ENCODE results near the gene PRICKLE4. TPM values are rescaled to one million over a fixed set of nuclear protein-coding genes. Genes with fewer than 3 reads are reported as not detected.

Gene PRICKLE4
- total and polyA plus RNA-seq, 2 of the 13 experiments (the other 11 are each of a cell fraction or from before 2014, with no cell fraction given) = 0.92 to 1.2 TPM

DNA sequence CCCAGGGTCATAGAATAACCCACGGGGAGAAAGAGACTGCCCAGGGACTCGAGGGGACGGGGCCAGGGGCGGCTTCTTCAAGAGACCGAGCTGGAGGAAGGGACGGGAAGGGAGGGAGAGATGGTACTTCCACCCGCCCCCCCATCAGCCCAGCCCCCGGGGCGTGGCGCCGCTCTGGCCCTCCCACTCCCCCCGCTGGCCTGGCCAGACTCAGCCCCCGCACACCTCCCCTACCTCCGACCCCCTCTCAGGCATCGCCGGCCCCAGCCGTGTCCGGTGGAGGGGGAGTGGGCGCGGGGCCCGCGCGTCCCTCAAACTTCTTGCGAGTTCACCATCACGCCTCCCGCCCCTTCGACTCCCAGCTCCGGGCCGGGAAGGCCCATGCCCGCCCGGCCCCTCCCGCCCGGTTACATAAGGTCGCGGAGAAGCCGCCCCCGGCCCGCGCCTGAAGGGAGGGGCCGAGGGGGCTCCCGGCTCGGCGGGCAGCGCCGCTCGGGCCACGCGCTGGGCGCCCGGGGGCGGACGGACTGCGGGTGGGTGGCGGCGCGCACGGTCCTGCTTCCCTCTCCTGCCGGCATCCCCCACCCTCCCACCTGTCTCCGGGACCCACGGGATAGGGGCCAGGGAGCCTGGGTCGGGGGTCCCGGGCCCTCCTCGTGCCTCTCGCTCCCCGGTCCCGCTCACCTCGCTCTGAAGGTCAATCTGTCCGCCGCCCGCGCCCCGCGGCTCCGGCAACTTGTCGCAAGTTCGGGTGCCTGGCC lies 45.7 kb upstream of the PRICKLE4 start (continued):
- TF ChIP-seq ZC3H13 (CRISPR knock-in tag; IDR thresholded peaks at IDR 0.05) = no peak
- TF ChIP-seq MNT (IDR thresholded peaks at IDR 0.05) = no peak
- no peak; the same call in 1 of the 2 replicates for TF ChIP-seq SP4 (CRISPR knock-in tag; IDR thresholded peaks at IDR 0.05)
- TF ChIP-seq XRCC5 (optimal IDR thresholded peaks at IDR 0.05; ENCODE audit: low read length) = no peak
- peak; percentile 73; the same call in 1 of the 2 replicates for TF ChIP-seq ZNF563 (CRISPR knock-in tag; IDR thresholded peaks at IDR 0.05)
- no peak for TF ChIP-seq SMARCE1 (IDR thresholded peaks at IDR 0.05; ENCODE audit: borderline replicate concordance)
- no peak for TF ChIP-seq TAF15 (IDR thresholded peaks at IDR 0.05; ENCODE audit: low read depth, low read length, poor library complexity, severe bottlenecking)
- no peak for TF ChIP-seq MED8 (CRISPR knock-in tag; IDR thresholded peaks at IDR 0.05; ENCODE audit: insufficient replicate concordance)
- TF ChIP-seq TSC22D2 (CRISPR knock-in tag; IDR thresholded peaks at IDR 0.05; ENCODE audit: borderline replicate concordance) = no peak
- no peak for TF ChIP-seq ZNF513 (CRISPR knock-in tag; conservative IDR thresholded peaks at IDR 0.05)
- 0 out of 2 replicates have a peak, but pooled peaks have one; percentile 15 for TF ChIP-seq PPARG (CRISPR knock-in tag; conservative IDR thresholded peaks at IDR 0.05)
- no peak; the same call in 1 of the 2 replicates for TF ChIP-seq SAP130 (CRISPR knock-in tag; IDR thresholded peaks at IDR 0.05; ENCODE audit: low read depth)
- TF ChIP-seq MTA1 (CRISPR knock-in tag; IDR thresholded peaks at IDR 0.05; ENCODE audit: borderline replicate concordance) = peak; percentile 2; the same call in 1 of the 2 replicates
- TF ChIP-seq SRSF4 (IDR thresholded peaks at IDR 0.05; ENCODE audit: low read depth, low read length, poor library complexity, severe bottlenecking) = no peak
- TF ChIP-seq MEIS2 (CRISPR knock-in tag; IDR thresholded peaks at IDR 0.05) = peak; percentile 20
- TF ChIP-seq, protein P1, sequence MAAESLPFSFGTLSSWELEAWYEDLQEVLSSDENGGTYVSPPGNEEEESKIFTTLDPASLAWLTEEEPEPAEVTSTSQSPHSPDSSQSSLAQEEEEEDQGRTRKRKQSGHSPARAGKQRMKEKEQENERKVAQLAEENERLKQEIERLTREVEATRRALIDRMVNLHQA (CRISPR knock-in tag; IDR thresholded peaks at IDR 0.05) = no peak
- no peak; the same call in none of the 2 replicates for TF ChIP-seq ZNF564 (CRISPR knock-in tag; IDR thresholded peaks at IDR 0.05)
- peak; percentile 39; the same call in 1 of the 2 replicates for TF ChIP-seq NFKB2 (CRISPR knock-in tag; IDR thresholded peaks at IDR 0.05; ENCODE audit: borderline replicate concordance)
- TF ChIP-seq ZIK1 (CRISPR knock-in tag; IDR thresholded peaks at IDR 0.05; ENCODE audit: borderline replicate concordance, low read depth) = no peak; the same call in 1 of the 2 replicates
- TF ChIP-seq HOXA9 (CRISPR knock-in tag; IDR thresholded peaks at IDR 0.05; ENCODE audit: borderline replicate concordance) = no peak
- TF ChIP-seq ZMAT3 (CRISPR knock-in tag; conservative IDR thresholded peaks at IDR 0.05) = no peak
- 0 out of 2 replicates have a peak, but pooled peaks have one; percentile 4 for TF ChIP-seq HNF4A (CRISPR knock-in tag; IDR thresholded peaks at IDR 0.05)
- TF ChIP-seq, protein P2, sequence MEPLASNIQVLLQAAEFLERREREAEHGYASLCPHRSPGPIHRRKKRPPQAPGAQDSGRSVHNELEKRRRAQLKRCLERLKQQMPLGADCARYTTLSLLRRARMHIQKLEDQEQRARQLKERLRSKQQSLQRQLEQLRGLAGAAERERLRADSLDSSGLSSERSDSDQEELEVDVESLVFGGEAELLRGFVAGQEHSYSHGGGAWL (CRISPR knock-in tag; IDR thresholded peaks at IDR 0.05) = no peak
- TF ChIP-seq PAWR (CRISPR knock-in tag; IDR thresholded peaks at IDR 0.05; ENCODE audit: borderline replicate concordance) = no peak

Data from HepG2 (cell line).